Stimulated activated CD8-positive, alpha-beta memory T cell treated with anti-CD3 and anti-CD28 coated beads, Interleukin-12 subunit alpha, Interleukin-12 subunit beta, amount 100 ng/mL, for 4 hours (primary cell): ENCODE data around the gene RAD51D.
A peak's percentile ranks its signal among the peaks of the same experiment; 100 is the strongest.
"Not testable (repeated sequence)": the region's sequence is repeated elsewhere in the genome, so short reads cannot be mapped to it uniquely, and the experiment has no call there.

Experiments used
- DNase-seq: peaks from one replicate; pipeline ENCODE4 v3.0.0-alpha.2; 2020; ENCODE audit warnings: low read depth

The RAD51D gene

GRCh38 chr17:35119370-35120165, at the start of gene RAD51D:
RAD51D (minus strand) TSS chr17:35119860; CDS start chr17:35119613, 247 bp downstream.
- DNase-seq = peak; percentile 69

DNA sequence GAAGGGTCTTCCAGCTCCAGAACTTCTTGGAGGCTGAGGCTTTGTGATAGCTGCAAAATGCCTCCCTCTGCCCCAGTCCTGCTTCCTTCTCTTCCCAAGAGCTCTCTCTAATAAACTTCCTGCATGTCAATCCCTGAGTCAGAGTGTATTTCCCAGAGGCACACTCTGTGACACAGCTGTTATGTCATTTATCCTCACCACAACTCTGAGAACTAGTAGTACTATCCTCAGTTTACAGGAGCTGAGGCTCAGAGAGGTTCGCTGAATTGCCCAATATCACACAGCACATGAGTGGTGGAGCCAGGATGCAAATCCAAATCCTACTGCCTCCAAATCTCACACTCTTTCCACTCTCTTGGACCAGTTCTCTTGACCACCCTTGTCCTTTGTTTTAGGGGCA, 48.0 kb upstream of the RAD51D start:
- no peak for DNase-seq

GRCh38 chr17:35167046-35167445, 47.4 kb upstream of the RAD51D start:
- DNase-seq = no peak

DNA sequence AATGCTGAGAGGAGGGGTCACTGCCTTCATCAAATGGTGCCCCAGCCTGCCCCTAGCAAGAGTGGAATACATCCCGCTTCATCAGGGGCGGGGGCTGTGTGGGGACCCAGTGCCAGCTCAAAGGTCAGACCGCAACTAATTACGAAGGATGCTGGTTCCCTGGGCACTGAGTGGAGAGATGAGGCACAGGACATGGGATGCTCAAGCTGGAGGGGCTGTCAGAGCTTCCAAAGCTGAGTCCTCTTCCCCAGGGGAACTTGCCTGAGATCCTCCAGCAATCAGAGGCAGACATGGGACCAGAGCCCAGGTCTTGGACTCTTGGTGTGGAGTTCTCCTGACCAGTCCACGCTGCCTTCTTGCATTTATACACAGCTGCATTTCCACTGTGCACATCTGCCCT, 46.9 kb upstream of the RAD51D start:
- no peak for DNase-seq

DNA sequence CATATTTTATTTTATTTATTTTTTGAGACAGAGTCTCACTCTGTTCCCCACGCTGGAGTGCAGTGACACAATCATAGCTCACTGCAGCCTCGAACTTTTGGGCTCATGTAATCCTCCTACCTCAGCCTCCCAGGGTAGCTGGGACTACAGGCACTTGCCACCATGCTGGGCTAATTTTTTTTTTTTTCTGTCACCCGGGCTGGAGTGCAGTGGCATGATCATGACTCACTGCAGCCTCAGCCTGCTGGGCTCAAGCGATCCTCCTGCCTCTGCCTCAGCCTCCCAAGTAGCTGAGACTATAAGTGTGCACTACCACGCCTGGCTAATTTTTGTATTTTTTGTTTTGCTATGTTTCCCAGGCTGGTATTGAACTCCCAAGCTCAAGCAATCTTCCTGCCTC, 45.1 kb upstream of the RAD51D start:
- DNase-seq = no peak

- no peak for DNase-seq
Observed at GRCh38 chr17:35163886-35164285, 44.2 kb upstream of the RAD51D start.

- DNase-seq = no peak
Observed at GRCh38 chr17:35162755-35163154, 43.1 kb upstream of the RAD51D start.

GRCh38 chr17:35161281-35161761, 41.7 kb upstream of the RAD51D start:
- no peak for DNase-seq

GRCh38 chr17:35160354-35161201, 40.9 kb upstream of the RAD51D start:
- DNase-seq = no peak

GRCh38 chr17:35159940-35160339, 40.3 kb upstream of the RAD51D start:
- no peak for DNase-seq

DNA sequence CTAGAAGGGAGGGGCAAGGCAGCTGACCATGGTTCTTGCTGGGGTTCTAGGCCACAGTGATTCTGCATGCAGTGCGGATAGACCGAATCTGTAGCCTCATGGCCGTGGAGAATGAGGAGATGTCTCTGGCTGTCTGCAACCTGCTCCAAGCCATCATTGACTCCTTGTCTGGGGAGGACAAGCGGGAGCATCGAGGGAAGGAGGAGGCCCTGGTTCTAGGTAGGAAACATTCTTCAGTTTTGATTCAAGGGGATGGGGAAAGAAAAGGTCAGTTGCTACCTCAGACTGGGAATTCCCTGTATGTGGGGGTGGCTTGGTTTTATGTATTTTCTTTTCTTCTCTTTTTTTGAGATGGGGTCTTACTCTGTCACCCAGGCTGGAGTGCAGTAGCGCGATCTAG, 35.6 kb upstream of the RAD51D start:
- no peak for DNase-seq

- no peak for DNase-seq
Observed at GRCh38 chr17:35154196-35155165, 34.8 kb upstream of the RAD51D start.

- DNase-seq = no peak
Observed at GRCh38 chr17:35152421-35153140, 32.9 kb upstream of the RAD51D start.

- not testable (repeated sequence) for DNase-seq
Observed at GRCh38 chr17:35151080-35151479, 31.4 kb upstream of the RAD51D start.

GRCh38 chr17:35149941-35150340, 30.3 kb upstream of the RAD51D start:
- DNase-seq = no peak

DNA sequence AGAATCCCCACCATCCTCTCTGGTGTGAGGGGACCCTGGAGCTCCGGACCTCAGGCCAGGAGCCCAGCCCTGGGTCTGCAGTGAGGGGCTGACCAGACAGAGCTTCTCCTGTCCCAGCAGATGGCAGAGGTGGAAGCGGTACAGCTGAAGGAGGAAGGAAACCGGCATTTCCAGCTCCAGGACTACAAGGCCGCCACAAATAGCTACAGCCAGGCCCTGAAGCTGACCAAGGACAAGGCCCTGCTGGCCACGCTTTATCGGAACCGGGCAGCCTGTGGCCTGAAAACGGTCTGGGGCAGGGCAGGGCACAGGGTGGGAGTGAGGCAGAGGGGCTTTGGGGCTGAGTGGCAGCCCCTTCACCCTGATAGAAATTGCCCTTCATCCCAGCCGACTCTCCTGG, 28.5 kb upstream of the RAD51D start:
- DNase-seq = no peak

DNA sequence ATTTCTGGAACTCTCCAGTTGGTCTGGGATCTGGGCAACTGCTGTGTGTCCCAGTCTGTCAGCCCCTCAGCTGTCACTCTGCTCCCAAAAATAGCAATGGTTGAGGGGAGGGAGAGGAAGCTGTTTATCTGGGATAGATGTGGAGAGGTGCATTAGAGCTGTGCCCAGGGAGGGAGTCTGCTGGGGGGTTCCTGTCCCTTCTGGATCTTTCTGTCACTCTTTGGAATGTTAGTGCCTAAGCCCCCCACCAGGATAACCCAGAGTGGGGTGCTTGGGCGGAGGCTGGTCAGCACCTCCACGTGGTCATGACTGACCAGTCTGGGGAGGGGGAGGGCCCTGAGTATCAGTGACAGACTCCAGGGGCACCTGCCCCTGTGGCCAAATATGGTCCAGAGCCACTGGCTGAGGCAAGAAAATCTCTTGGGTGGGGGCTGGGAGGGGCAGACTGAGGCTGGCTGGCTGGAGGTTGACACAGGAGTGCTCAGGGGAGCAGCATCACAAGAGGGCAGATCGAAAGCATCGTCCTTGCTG, 27.8 kb upstream of the RAD51D start, which contains the start of gene UNC45B:
Gene UNC45B, plus strand, starts transcription at position 443 of the 531 bp plus-strand sequence. CDS start 447 bp downstream, outside the sequence.
- no peak for DNase-seq

- DNase-seq = no peak
Observed at GRCh38 chr17:35146214-35146833, 26.7 kb upstream of the RAD51D start.

DNA sequence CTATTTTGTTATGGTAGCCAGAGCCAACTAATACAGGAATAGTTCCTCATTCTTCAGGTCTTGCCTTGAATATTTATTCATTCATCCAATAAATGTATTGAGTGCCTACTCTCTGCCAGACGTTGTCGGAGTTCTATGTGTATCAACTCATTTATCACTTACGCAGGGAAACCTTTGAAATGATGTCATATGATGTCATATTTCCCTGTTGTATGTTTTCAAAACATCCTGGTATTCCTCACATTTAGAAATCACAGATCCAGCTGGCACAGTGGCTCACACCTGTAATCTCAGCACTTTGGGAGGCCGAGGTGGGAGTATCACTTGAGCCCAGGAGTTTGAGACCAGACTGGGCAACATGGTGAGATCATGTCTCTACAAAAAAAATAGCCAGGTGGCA, 25.2 kb upstream of the RAD51D start:
- no peak for DNase-seq

GRCh38 chr17:35142467-35142796, 22.8 kb upstream of the RAD51D start:
- DNase-seq = no peak
